Measurements from ENCODE around the gene ST3GAL2.
"Not testable (repeated sequence)": the region's sequence is repeated elsewhere in the genome, so short reads cannot be mapped to it uniquely, and the experiment has no call there.

The ST3GAL2 gene

GRCh38 chr16:70370924-70371323, 68.0 kb downstream of the ST3GAL2 start:
- Histone ChIP-seq H3K27me3 (no peaks in the 10 kb centered on the region), H3K36me3 (peaks cover 83 to 100% (median 94%) of the 10 kb centered on the region in 11 experiments), H3K4me3 (no peak overlapping the region), H3K9ac (no peak overlapping the region), H3K4me2 (no peak overlapping the region), H3K4me1 (peaks cover 3 to 10% (median 9%) of the 10 kb centered on the region in 10 experiments; a peak in 18 of 20 replicates), H3K27ac (no peak overlapping the region), H4K20me1 (peaks cover 0 to 30% (median 14%) of the 10 kb centered on the region in 11 experiments; a peak in 17 of 22 replicates), H3K9me3 (replicated peaks in 1 of 11) (no peaks in the 10 kb centered on the region)
- no peak for TF ChIP-seq Cebpa-rat (IDR thresholded peaks at IDR 0.05)

- not testable (repeated sequence) for H3K27me3 ChIP-seq; H3K9ac ChIP-seq; H3K4me3 ChIP-seq; H3K4me1 ChIP-seq; H3K9me3 ChIP-seq (replicated peaks in 1 of 11); H3K27ac ChIP-seq; H3K4me2 ChIP-seq
- H4K20me1 ChIP-seq: peaks cover 0 to 33% (median 6%) of the 10 kb centered on the region in 11 experiments; a peak in 13 of 22 replicates
- H3K36me3 ChIP-seq: peaks cover 89 to 100% (median 95%) of the 10 kb centered on the region in 11 experiments
Measured at GRCh38 chr16:70370145-70370544, 68.8 kb downstream of the ST3GAL2 start.

GRCh38 chr16:70364399-70364798, 74.5 kb downstream of the ST3GAL2 start:
- TF ChIP-seq Cebpa-rat (IDR thresholded peaks at IDR 0.05): no peak
- H3K27me3 ChIP-seq: no peaks in the 10 kb centered on the region
- H3K36me3 ChIP-seq: peaks cover 97 to 100% (median 99%) of the 10 kb centered on the region in 11 experiments
- H3K4me3 ChIP-seq: no peak overlapping the region
- no peak overlapping the region for H3K27ac ChIP-seq
- H3K9me3 ChIP-seq (replicated peaks in 1 of 11): no peaks in the 10 kb centered on the region
- H3K9ac ChIP-seq: no peak overlapping the region
- peaks cover 0 to 29% (median 3%) of the 10 kb centered on the region in 11 experiments; a peak in 8 of 22 replicates for H4K20me1 ChIP-seq
- H3K4me2 ChIP-seq: no peak overlapping the region
- no peaks in the 10 kb centered on the region for H3K4me1 ChIP-seq

- Histone ChIP-seq H3K9me3 (replicated peaks in 1 of 11) (no peaks in the 10 kb centered on the region), H3K4me3 (no peak overlapping the region), H3K27me3 (no peaks in the 10 kb centered on the region), H3K4me2 (no peak overlapping the region), H3K36me3 (peaks cover 99 to 100% (median 100%) of the 10 kb centered on the region in 11 experiments), H4K20me1 (peaks cover 0 to 22% (median 2%) of the 10 kb centered on the region in 11 experiments; a peak in 7 of 22 replicates), H3K9ac (no peak overlapping the region), H3K4me1 (no peaks in the 10 kb centered on the region), H3K27ac (no peak overlapping the region)
- TF ChIP-seq Cebpa-rat (IDR thresholded peaks at IDR 0.05): no peak
Measured at GRCh38 chr16:70359552-70359951, 79.3 kb downstream of the ST3GAL2 start.

- Histone ChIP-seq H4K20me1 (peaks cover 0 to 13% (median 0%) of the 10 kb centered on the region in 11 experiments; a peak in 6 of 22 replicates), H3K4me3 (no peak overlapping the region), H3K4me1 (peaks cover 18 to 27% (median 20%) of the 10 kb centered on the region in 10 experiments), H3K4me2 (no peak overlapping the region), H3K36me3 (peaks cover 45 to 66% (median 61%) of the 10 kb centered on the region in 11 experiments), H3K27ac (no peak overlapping the region), H3K27me3 (no peaks in the 10 kb centered on the region), H3K9ac (no peak overlapping the region; a peak in 1 of 22 replicates), H3K9me3 (replicated peaks in 1 of 11) (no peaks in the 10 kb centered on the region)
- no peak for TF ChIP-seq Cebpa-rat (IDR thresholded peaks at IDR 0.05)
Measured at GRCh38 chr16:70349783-70350182, 89.1 kb downstream of the ST3GAL2 start.

GRCh38 chr16:70348991-70349390, 89.9 kb downstream of the ST3GAL2 start:
- Histone ChIP-seq H3K27me3 (no peaks in the 10 kb centered on the region), H3K9me3 (replicated peaks in 1 of 11) (no peaks in the 10 kb centered on the region), H3K4me2 (no peak overlapping the region), H4K20me1 (peaks cover 0 to 13% (median 0%) of the 10 kb centered on the region in 11 experiments; a peak in 5 of 22 replicates), H3K36me3 (peaks cover 37 to 58% (median 53%) of the 10 kb centered on the region in 11 experiments), H3K4me1 (peaks cover 18 to 27% (median 20%) of the 10 kb centered on the region in 10 experiments), H3K27ac (no peak overlapping the region), H3K9ac (no peak overlapping the region; a peak in 1 of 22 replicates), H3K4me3 (no peak overlapping the region)
- TF ChIP-seq Cebpa-rat (IDR thresholded peaks at IDR 0.05): no peak

- peaks cover 0 to 13% (median 0%) of the 10 kb centered on the region in 11 experiments; a peak in 3 of 22 replicates for H4K20me1 ChIP-seq
- peaks cover 5 to 27% (median 22%) of the 10 kb centered on the region in 11 experiments; a peak in 21 of 22 replicates for H3K36me3 ChIP-seq
- H3K27ac ChIP-seq: peak overlapping the region; percentile 83 to 93 (median 87)
- H3K4me2 ChIP-seq: peak overlapping the region; percentile 56 to 95 (median 87)
- TF ChIP-seq Cebpa-rat (IDR thresholded peaks at IDR 0.05): no peak
- peak overlapping the region; percentile 73 to 93 (median 84) for H3K4me3 ChIP-seq
- peak overlapping the region; percentile 82 to 93 (median 89) for H3K9ac ChIP-seq
- H3K4me1 ChIP-seq: peaks cover 18 to 36% (median 24%) of the 10 kb centered on the region in 10 experiments
- no peaks in the 10 kb centered on the region for H3K27me3 ChIP-seq
- H3K9me3 ChIP-seq (replicated peaks in 1 of 11): no peaks in the 10 kb centered on the region
Measured at GRCh38 chr16:70345840-70346239, 93.1 kb downstream of the ST3GAL2 start.

GRCh38 chr16:70342016-70342415, 96.9 kb downstream of the ST3GAL2 start:
- Histone ChIP-seq H3K9ac (peak overlapping the region in 1 of 11 experiments; percentile 37; a peak in 1 of 22 replicates), H4K20me1 (no peaks in the 10 kb centered on the region), H3K4me2 (peak overlapping the region in 1 of 11 experiments; percentile 12; a peak in 1 of 22 replicates), H3K9me3 (replicated peaks in 1 of 11) (no peaks in the 10 kb centered on the region), H3K36me3 (peaks cover 0 to 13% (median 5%) of the 10 kb centered on the region in 11 experiments; a peak in 4 of 22 replicates), H3K4me1 (peaks cover 6 to 21% (median 9%) of the 10 kb centered on the region in 10 experiments), H3K4me3 (no peak overlapping the region), H3K27me3 (no peaks in the 10 kb centered on the region), H3K27ac (no peak overlapping the region)
- no peak for TF ChIP-seq Cebpa-rat (IDR thresholded peaks at IDR 0.05)

- Histone ChIP-seq H3K4me3 (no peak overlapping the region), H3K4me2 (peak overlapping the region in 1 of 11 experiments; percentile 12; a peak in 1 of 22 replicates), H3K9me3 (replicated peaks in 1 of 11) (no peaks in the 10 kb centered on the region), H3K4me1 (peaks cover 6 to 21% (median 9%) of the 10 kb centered on the region in 10 experiments), H3K9ac (peak overlapping the region in 1 of 11 experiments; percentile 37; a peak in 1 of 22 replicates), H3K36me3 (peaks cover 0 to 18% (median 8%) of the 10 kb centered on the region in 11 experiments; a peak in 10 of 22 replicates), H3K27ac (no peak overlapping the region), H3K27me3 (no peaks in the 10 kb centered on the region), H4K20me1 (no peaks in the 10 kb centered on the region)
- no peak for TF ChIP-seq Cebpa-rat (IDR thresholded peaks at IDR 0.05)
Measured at GRCh38 chr16:70341600-70341999, 97.3 kb downstream of the ST3GAL2 start.

Data from BLaER1 treated with 17β-estradiol and CSF1 and Interleukin-3, amounts not matched to agents 10 nM and 100 nM (cell line).